Liver (tissue), 3 donors: ENCODE measurements around the gene CD82.

Experiments used
- EGR1 ChIP-seq, 2 donors: IDR thresholded peaks; 2 replicates each; pipeline ENCODE4 v1.6.1; 2016 to 2018; ENCODE audit warnings: antibody characterized with exemption in 2 of 2, low read depth in 2 of 2
- SP1 ChIP-seq: IDR thresholded peaks from 2 replicates; pipeline ENCODE4 v1.6.1; 2018; ENCODE audit warnings: antibody characterized with exemption, mild to moderate bottlenecking
- TF ChIP-seq, protein P1 (sequence below): fragments of 150-350 bp; IDR thresholded peaks from 2 replicates; pipeline ENCODE4 v1.5.1; 2017; ENCODE audit warnings: improper control_type of control experiment, low read depth, low read length; ENCODE audit not compliant: missing input control
- TF ChIP-seq, protein P2 (sequence below): IDR thresholded peaks from 2 replicates; pipeline ENCODE4 v1.6.1; 2016; ENCODE audit warnings: antibody characterized with exemption
- donor health status: healthy.
- donor health status: healthy.

DNA sequence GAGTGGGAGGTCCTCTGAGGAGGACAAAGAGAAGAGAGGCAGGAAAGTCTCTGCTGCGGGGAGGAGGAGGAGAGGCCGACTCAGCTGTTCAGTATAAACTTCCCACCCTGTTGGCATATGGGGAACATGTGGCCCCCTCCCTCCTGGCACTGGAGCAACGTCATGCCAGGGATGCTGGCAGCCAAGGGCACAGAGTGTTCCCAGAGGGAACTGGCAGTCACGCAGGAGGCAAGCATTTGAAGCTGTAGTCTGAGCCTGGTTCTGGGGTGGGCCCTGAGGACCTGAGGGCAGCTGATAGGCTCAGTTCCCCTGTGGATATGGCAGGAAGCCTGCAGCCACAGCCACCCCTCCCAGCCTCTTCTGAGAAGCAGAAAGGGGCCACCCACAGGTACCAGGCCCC, 94.2 kb downstream of the CD82 start:
- TF ChIP-seq, protein P1, sequence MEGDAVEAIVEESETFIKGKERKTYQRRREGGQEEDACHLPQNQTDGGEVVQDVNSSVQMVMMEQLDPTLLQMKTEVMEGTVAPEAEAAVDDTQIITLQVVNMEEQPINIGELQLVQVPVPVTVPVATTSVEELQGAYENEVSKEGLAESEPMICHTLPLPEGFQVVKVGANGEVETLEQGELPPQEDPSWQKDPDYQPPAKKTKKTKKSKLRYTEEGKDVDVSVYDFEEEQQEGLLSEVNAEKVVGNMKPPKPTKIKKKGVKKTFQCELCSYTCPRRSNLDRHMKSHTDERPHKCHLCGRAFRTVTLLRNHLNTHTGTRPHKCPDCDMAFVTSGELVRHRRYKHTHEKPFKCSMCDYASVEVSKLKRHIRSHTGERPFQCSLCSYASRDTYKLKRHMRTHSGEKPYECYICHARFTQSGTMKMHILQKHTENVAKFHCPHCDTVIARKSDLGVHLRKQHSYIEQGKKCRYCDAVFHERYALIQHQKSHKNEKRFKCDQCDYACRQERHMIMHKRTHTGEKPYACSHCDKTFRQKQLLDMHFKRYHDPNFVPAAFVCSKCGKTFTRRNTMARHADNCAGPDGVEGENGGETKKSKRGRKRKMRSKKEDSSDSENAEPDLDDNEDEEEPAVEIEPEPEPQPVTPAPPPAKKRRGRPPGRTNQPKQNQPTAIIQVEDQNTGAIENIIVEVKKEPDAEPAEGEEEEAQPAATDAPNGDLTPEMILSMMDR, result no peak
- TF ChIP-seq EGR1 (IDR thresholded peaks at IDR 0.05; ENCODE audit: low read depth in 2 of 2) (no peak), SP1 (no peak)
- TF ChIP-seq, protein P2, sequence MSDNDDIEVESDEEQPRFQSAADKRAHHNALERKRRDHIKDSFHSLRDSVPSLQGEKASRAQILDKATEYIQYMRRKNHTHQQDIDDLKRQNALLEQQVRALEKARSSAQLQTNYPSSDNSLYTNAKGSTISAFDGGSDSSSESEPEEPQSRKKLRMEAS, result no peak
